Right lobe of liver (tissue), 6 donors: ENCODE measurements around the gene CYP19A1. TPM values are rescaled to one million over a fixed set of nuclear protein-coding genes. Genes with fewer than 3 reads are reported as not detected.
"Not testable (repeated sequence)": the region's sequence is repeated elsewhere in the genome, so short reads cannot be mapped to it uniquely, and the experiment has no call there.

ENCODE experiments used
- ATAC-seq, 4 donors: fragments of 200-7000 bp; cut with Tn5 transposase; one replicate each; pipeline ENCODE4 v1.9.1; 2020; ENCODE audit warnings: mild to moderate bottlenecking in 4 of 4, moderate library complexity in 4 of 4
- DNase-seq, 3 donors: peaks; one replicate each; pipeline ENCODE4 v3.0.0-alpha.2; 2020
- H3K27ac ChIP-seq, 3 donors: fragments of 200-600 bp; one replicate each; pipeline ENCODE4 v1.8.0; 2022
- H3K27me3 ChIP-seq, 2 donors: fragments of 200-600 bp; one replicate each; pipeline ENCODE4 v1.8.0; 2022
- H3K36me3 ChIP-seq, 4 donors: fragments of 200-600 bp; sonication (generic) in 1 of 4; one replicate each; pipeline versions ENCODE4 v1.5.1 to v1.8.0; 2017 to 2022; ENCODE audit warnings: control low read depth in 1 of 4
- H3K4me1 ChIP-seq, 4 donors: fragments of 200-600 bp; sonication (generic) in 1 of 4; one replicate each; pipeline versions ENCODE4 v1.5.1 to v1.8.0; 2017 to 2022; ENCODE audit warnings: control low read depth in 1 of 4
- H3K4me3 ChIP-seq, 3 donors: fragments of 200-600 bp; one replicate each; pipeline ENCODE4 v1.8.0; 2022
- H3K9me3 ChIP-seq, 4 donors: fragments of 200-600 bp; sonication (generic) in 1 of 4; one replicate each; pipeline versions ENCODE4 v1.5.1 to v1.8.0; 2017 to 2022; ENCODE audit warnings: control low read depth in 1 of 4
- POLR2A ChIP-seq: fragments of 450-650 bp; IDR thresholded peaks from one replicate; pipeline ENCODE4 v1.6.1; 2017; ENCODE audit warnings: antibody characterized with exemption, mild to moderate bottlenecking
- WGBS: methylation state at CpG from one replicate; pipeline ENCODE4 v1.1.6; 2018; ENCODE audit warnings: low coverage, low lambda C conversion rate; ENCODE audit not compliant: insufficient coverage; ENCODE audit errors: missing lambda C conversion rate; 5-methylcytosine and 5-hydroxymethylcytosine counted together
- intact Hi-C, 2 donors: fragments of 100-400 bp; cut with DNase I; formaldehyde crosslinking; loops; one replicate each; pipeline versions ENCODE4 v1.11.2 to v1.14.1; 2022
- total RNA-seq, 6 experiments: library from RNA; depleted of rRNA in 2 of 6; stranded (reverse); fragments of >200 nt in 2 of 6; fragmentation: NEBNext Ultra II Directional in 3 of 6; extraction: Animal tissue kit (Norgen Biotek cat#: 25700) in 3 of 6; gene quantifications; one replicate each; pipeline versions ENCODE4 v1.1.0 to v1.2.4, GENCODE V29; 2016 to 2023
- TF ChIP-seq, protein P1 (sequence below), 4 donors: fragments of 200-600 bp in 3 of 4; fragments of 450-650 bp in 1 of 4; IDR thresholded peaks; one replicate each; pipeline versions ENCODE4 v1.5.1 to v1.8.0; 2016 to 2022; ENCODE audit warnings: antibody characterized with exemption in 4 of 4, mild to moderate bottlenecking in 2 of 4
- donor health status: DM: no; HTN: yes; CAD: no.
- donor health status: DM: no; HTN: no; CAD: no.
- donor health status: DM: no; HTN: no; CAD: no.
- donor health status: DM: no; HTN: yes; CAD: no.
- donor health status: DM: no; HTN: yes; CAD: no.

Gene CYP19A1
- total RNA-seq, 6 experiments from 2014 or later, result not detected

DNA sequence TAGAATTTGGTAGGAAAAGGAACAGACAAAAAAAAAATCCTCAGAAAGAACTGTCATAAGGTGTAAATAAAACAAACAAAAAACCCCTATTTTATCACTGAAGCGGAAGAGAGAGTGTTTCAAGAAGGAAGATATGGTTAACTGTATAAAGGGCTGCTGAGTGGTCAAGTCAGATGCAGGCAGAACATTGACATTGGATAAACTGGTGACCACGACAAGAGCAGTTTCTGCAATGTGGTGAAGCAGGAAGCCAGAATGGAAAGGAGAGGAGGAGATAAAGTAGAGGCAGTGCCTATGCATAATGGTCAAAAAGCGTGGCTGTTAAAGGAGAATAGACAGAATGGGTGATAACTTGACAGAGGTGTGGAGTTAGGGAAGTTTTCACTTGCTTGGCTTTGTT lies 75.3 kb downstream of the CYP19A1 start:
- TF ChIP-seq, protein P1, sequence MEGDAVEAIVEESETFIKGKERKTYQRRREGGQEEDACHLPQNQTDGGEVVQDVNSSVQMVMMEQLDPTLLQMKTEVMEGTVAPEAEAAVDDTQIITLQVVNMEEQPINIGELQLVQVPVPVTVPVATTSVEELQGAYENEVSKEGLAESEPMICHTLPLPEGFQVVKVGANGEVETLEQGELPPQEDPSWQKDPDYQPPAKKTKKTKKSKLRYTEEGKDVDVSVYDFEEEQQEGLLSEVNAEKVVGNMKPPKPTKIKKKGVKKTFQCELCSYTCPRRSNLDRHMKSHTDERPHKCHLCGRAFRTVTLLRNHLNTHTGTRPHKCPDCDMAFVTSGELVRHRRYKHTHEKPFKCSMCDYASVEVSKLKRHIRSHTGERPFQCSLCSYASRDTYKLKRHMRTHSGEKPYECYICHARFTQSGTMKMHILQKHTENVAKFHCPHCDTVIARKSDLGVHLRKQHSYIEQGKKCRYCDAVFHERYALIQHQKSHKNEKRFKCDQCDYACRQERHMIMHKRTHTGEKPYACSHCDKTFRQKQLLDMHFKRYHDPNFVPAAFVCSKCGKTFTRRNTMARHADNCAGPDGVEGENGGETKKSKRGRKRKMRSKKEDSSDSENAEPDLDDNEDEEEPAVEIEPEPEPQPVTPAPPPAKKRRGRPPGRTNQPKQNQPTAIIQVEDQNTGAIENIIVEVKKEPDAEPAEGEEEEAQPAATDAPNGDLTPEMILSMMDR (IDR thresholded peaks at IDR 0.05), result no peak
- no peak for TF ChIP-seq POLR2A
- ATAC-seq (no peak), DNase-seq (no peak)
- H3K4me1 ChIP-seq, result peaks cover 0 to 13% (median 6%) of the 10 kb centered on the region in 4 donors
- no peak overlapping the region for H3K4me3 ChIP-seq
- WGBS, result 41% methylated on average over 3 of the region's 3 CpGs
- no peaks in the 10 kb centered on the region for H3K9me3 ChIP-seq
- intact Hi-C loops, result no loop called here
- no peak overlapping the region for H3K27ac ChIP-seq
- no peaks in the 10 kb centered on the region for H3K36me3 ChIP-seq
- no peaks in the 10 kb centered on the region for H3K27me3 ChIP-seq

DNA sequence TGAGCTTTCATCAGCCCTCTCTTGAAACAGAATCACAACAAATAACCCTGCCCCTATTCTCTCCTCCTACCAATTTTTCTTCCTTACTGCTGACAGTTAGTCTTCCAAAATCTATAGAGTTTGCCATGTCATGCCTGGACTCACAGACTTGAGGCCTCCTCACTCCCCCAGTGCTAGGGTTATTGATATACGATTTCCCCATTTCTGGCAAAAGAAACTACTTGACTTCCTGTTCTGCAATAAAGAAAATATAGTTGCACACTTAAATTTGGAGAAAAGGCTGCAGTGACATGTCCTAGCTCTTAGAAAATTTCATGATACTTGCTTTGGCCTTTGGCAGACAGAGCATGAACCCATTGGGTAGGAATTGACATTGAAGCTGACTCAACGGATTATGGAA lies 75.9 kb downstream of the CYP19A1 start:
- Histone ChIP-seq H3K4me1 (peaks cover 0 to 8% (median 4%) of the 10 kb centered on the region in 4 donors), H3K27ac (no peak overlapping the region), H3K4me3 (no peak overlapping the region), H3K9me3 (no peaks in the 10 kb centered on the region), H3K27me3 (no peaks in the 10 kb centered on the region), H3K36me3 (no peaks in the 10 kb centered on the region)
- intact Hi-C loops, result no loop called here
- 28% methylated on average over 2 of the region's 2 CpGs for WGBS
- ATAC-seq (no peak), DNase-seq (no peak)
- TF ChIP-seq POLR2A, result no peak
- TF ChIP-seq, protein P1 (IDR thresholded peaks at IDR 0.05), result no peak

DNA sequence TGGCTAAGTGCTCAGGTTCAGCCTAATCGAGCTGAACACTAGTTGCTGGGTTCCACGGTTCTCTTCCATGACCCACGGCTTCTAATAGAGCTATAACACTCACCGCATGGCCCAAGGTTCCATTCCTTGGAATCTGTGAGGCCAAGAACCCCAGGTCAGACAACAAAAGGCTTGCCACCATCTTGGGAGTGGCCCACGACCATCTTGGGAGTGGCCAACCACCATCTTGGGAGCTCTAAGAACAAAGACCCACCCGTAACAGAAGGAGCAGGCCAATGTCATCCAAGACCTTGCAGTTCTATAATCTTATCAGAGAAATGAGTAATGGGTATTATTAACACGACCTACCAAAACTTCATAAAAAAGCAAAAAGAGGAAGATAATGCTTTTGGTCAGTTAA lies 77.3 kb downstream of the CYP19A1 start:
- DNase-seq, ATAC-seq, H3K27ac ChIP-seq, H3K27me3 ChIP-seq, intact Hi-C loops, H3K4me3 ChIP-seq, H3K4me1 ChIP-seq, H3K36me3 ChIP-seq, H3K9me3 ChIP-seq: not testable (repeated sequence)
- 48% methylated on average over 4 of the region's 7 CpGs for WGBS

DNA sequence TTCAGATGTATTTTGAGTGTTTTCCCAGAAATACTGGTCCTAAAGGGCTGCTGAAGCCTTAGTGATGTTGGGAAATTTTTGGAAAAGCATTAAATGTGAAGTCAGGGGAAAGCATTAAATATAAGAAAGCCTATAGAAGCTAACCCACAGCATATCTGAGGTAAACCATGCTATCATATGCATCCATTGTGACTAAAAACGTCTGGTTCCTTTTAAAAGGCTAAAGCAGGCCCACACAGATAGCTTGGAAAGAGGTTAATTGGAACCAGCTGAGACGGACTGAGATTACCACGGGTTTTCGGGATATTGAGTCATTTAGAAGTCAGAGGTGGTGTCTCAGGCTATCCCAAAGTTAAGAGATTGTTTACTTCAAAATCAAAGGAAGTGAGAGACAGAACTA lies 78.2 kb downstream of the CYP19A1 start:
- no peak for DNase-seq
- TF ChIP-seq POLR2A, result no peak
- TF ChIP-seq, protein P1 (IDR thresholded peaks at IDR 0.05), result no peak
- intact Hi-C loops, result no loop called here
- Histone ChIP-seq H3K4me3 (no peak overlapping the region), H3K9me3 (no peaks in the 10 kb centered on the region), H3K36me3 (no peaks in the 10 kb centered on the region), H3K27me3 (no peaks in the 10 kb centered on the region), H3K27ac (no peak overlapping the region), H3K4me1 (no peaks in the 10 kb centered on the region)
- no peak for ATAC-seq
- WGBS, result 54% methylated on average over 4 of the region's 4 CpGs

DNA sequence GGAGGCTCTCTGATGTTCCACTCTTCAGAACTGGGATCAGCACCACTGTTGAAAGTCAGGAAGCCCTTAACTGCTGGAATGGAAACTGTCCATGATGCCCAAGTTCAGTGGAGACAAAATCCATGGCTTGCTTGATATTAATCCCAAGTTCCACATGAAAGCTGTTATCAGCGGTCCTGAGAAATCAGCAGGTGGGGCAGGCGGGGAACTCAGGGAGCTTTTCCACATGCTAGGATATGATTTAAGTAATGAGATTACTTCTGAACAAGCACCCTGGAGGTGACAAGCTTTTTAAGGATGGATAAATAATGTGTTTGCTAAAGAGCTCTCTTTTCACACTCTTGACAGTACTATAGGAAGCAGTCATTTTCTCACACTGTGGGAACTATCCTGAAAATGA lies 82.9 kb downstream of the CYP19A1 start:
- Histone ChIP-seq H3K4me3 (no peak overlapping the region), H3K27ac (no peak overlapping the region), H3K4me1 (no peaks in the 10 kb centered on the region), H3K27me3 (no peaks in the 10 kb centered on the region), H3K36me3 (no peaks in the 10 kb centered on the region), H3K9me3 (no peaks in the 10 kb centered on the region)
- 88% methylated on average over 2 of the region's 2 CpGs for WGBS
- no peak for ATAC-seq
- intact Hi-C loops, result no loop called here
- DNase-seq, result no peak
- no peak for TF ChIP-seq POLR2A
- TF ChIP-seq, protein P1 (IDR thresholded peaks at IDR 0.05), result no peak
